ENCODE measurements around the gene LGALS9C. TPM values are rescaled to one million over a fixed set of nuclear protein-coding genes. Genes with fewer than 3 reads are reported as not detected.
"Not testable (repeated sequence)": the region's sequence is repeated elsewhere in the genome, so short reads cannot be mapped to it uniquely, and the experiment has no call there.

The LGALS9C gene
- total RNA-seq, result not detected
- not detected for polyA plus RNA-seq

GRCh38 chr17:18476508-18477308 is at the start of gene LGALS9C:
Gene LGALS9C (plus strand): TSS chr17:18476789. CDS start chr17:18476855, 66 bp downstream.
- CTCF ChIA-PET; H3K27me3 Mint-ChIP-seq; H3K36me3 ChIP-seq (ENCODE audit: insufficient read depth, low read length); POLR2A ChIA-PET; H3K9me3 ChIP-seq (ENCODE audit: low read length); H3K27ac ChIP-seq (ENCODE audit: low read depth, low read length); H3K9me3 Mint-ChIP-seq; H3K27me3 ChIP-seq (ENCODE audit: insufficient read depth, low read length, poor library complexity, severe bottlenecking); H3K36me3 Mint-ChIP-seq; H3K4me1 ChIP-seq (ENCODE audit: insufficient read depth, low read length); H3K4me3 ChIP-seq (ENCODE audit: low read length): not testable (repeated sequence)
- peaks cover 0 to 14% (median 12%) of the 10 kb centered on the region in 3 donors for H3K4me1 Mint-ChIP-seq
- H3K27ac Mint-ChIP-seq, result peak within 1 kb of the TSS in 5 of 8 donors; percentile 23 to 90 (median 80)
- H3K4me3 Mint-ChIP-seq, result peak within 1 kb of the TSS in 4 of 7 donors; percentile 66 to 83 (median 70)
- peak in 2 of 5 donors; percentile 8 to 53 for DNase-seq

GRCh38 chr17:18432206-18432605 is 44.4 kb upstream of the LGALS9C start:
- H3K4me3 Mint-ChIP-seq; DNase-seq; H3K4me1 ChIP-seq (ENCODE audit: insufficient read depth, low read length); H3K36me3 Mint-ChIP-seq; CTCF ChIA-PET; H3K9me3 Mint-ChIP-seq; H3K27me3 Mint-ChIP-seq; H3K27ac Mint-ChIP-seq; H3K4me3 ChIP-seq (ENCODE audit: low read length); H3K9me3 ChIP-seq (ENCODE audit: low read length); H3K27me3 ChIP-seq (ENCODE audit: insufficient read depth, low read length, poor library complexity, severe bottlenecking); POLR2A ChIA-PET; H3K4me1 Mint-ChIP-seq; H3K36me3 ChIP-seq (ENCODE audit: insufficient read depth, low read length); H3K27ac ChIP-seq (ENCODE audit: low read depth, low read length): not testable (repeated sequence)

- H3K4me1 ChIP-seq (ENCODE audit: insufficient read depth, low read length); H3K4me1 Mint-ChIP-seq; H3K27me3 ChIP-seq (ENCODE audit: insufficient read depth, low read length, poor library complexity, severe bottlenecking); H3K27me3 Mint-ChIP-seq; H3K36me3 ChIP-seq (ENCODE audit: insufficient read depth, low read length); POLR2A ChIA-PET; CTCF ChIA-PET; H3K4me3 ChIP-seq (ENCODE audit: low read length); H3K27ac ChIP-seq (ENCODE audit: low read depth, low read length); H3K27ac Mint-ChIP-seq; H3K36me3 Mint-ChIP-seq; DNase-seq; H3K9me3 ChIP-seq (ENCODE audit: low read length); H3K4me3 Mint-ChIP-seq; H3K9me3 Mint-ChIP-seq: not testable (repeated sequence)
Measured at GRCh38 chr17:18439465-18439870, 37.1 kb upstream of the LGALS9C start.

GRCh38 chr17:18442093-18442492 is 34.5 kb upstream of the LGALS9C start:
- H3K27ac Mint-ChIP-seq; H3K36me3 Mint-ChIP-seq; H3K27me3 Mint-ChIP-seq; POLR2A ChIA-PET; H3K4me3 ChIP-seq (ENCODE audit: low read length); H3K9me3 ChIP-seq (ENCODE audit: low read length); CTCF ChIA-PET; H3K27me3 ChIP-seq (ENCODE audit: insufficient read depth, low read length, poor library complexity, severe bottlenecking); H3K27ac ChIP-seq (ENCODE audit: low read depth, low read length); H3K4me1 Mint-ChIP-seq; H3K4me1 ChIP-seq (ENCODE audit: insufficient read depth, low read length); H3K4me3 Mint-ChIP-seq; H3K9me3 Mint-ChIP-seq; H3K36me3 ChIP-seq (ENCODE audit: insufficient read depth, low read length): not testable (repeated sequence)
- DNase-seq, result peak in 3 of 5 donors; percentile 11 to 54 (median 17)

- H3K27me3 ChIP-seq (ENCODE audit: insufficient read depth, low read length, poor library complexity, severe bottlenecking); CTCF ChIA-PET; DNase-seq; H3K4me1 Mint-ChIP-seq; H3K36me3 ChIP-seq (ENCODE audit: insufficient read depth, low read length); H3K4me3 ChIP-seq (ENCODE audit: low read length); H3K27ac ChIP-seq (ENCODE audit: low read depth, low read length); H3K27me3 Mint-ChIP-seq; H3K4me3 Mint-ChIP-seq; H3K9me3 Mint-ChIP-seq; POLR2A ChIA-PET; H3K27ac Mint-ChIP-seq; H3K9me3 ChIP-seq (ENCODE audit: low read length); H3K36me3 Mint-ChIP-seq; H3K4me1 ChIP-seq (ENCODE audit: insufficient read depth, low read length): not testable (repeated sequence)
Measured at GRCh38 chr17:18442532-18442931, 34.1 kb upstream of the LGALS9C start.

GRCh38 chr17:18447476-18448205 is 28.9 kb upstream of the LGALS9C start:
- H3K36me3 Mint-ChIP-seq; H3K4me3 ChIP-seq (ENCODE audit: low read length); H3K27ac Mint-ChIP-seq; H3K27ac ChIP-seq (ENCODE audit: low read depth, low read length); H3K9me3 Mint-ChIP-seq; H3K9me3 ChIP-seq (ENCODE audit: low read length); H3K4me3 Mint-ChIP-seq; CTCF ChIA-PET; H3K36me3 ChIP-seq (ENCODE audit: insufficient read depth, low read length); H3K4me1 ChIP-seq (ENCODE audit: insufficient read depth, low read length); POLR2A ChIA-PET; H3K27me3 ChIP-seq (ENCODE audit: insufficient read depth, low read length, poor library complexity, severe bottlenecking); DNase-seq; H3K27me3 Mint-ChIP-seq; H3K4me1 Mint-ChIP-seq: not testable (repeated sequence)

- H3K4me1 ChIP-seq (ENCODE audit: insufficient read depth, low read length); H3K4me3 Mint-ChIP-seq; H3K27ac Mint-ChIP-seq; H3K36me3 Mint-ChIP-seq; H3K9me3 Mint-ChIP-seq; H3K27me3 Mint-ChIP-seq; H3K4me3 ChIP-seq (ENCODE audit: low read length); H3K27me3 ChIP-seq (ENCODE audit: insufficient read depth, low read length, poor library complexity, severe bottlenecking); DNase-seq; H3K9me3 ChIP-seq (ENCODE audit: low read length); H3K36me3 ChIP-seq (ENCODE audit: insufficient read depth, low read length); POLR2A ChIA-PET; CTCF ChIA-PET; H3K27ac ChIP-seq (ENCODE audit: low read depth, low read length); H3K4me1 Mint-ChIP-seq: not testable (repeated sequence)
Measured at GRCh38 chr17:18448311-18448710, 28.3 kb upstream of the LGALS9C start.

- H3K4me1 Mint-ChIP-seq; H3K36me3 ChIP-seq (ENCODE audit: insufficient read depth, low read length); H3K27ac Mint-ChIP-seq; DNase-seq; H3K9me3 ChIP-seq (ENCODE audit: low read length); H3K9me3 Mint-ChIP-seq; POLR2A ChIA-PET; H3K4me3 ChIP-seq (ENCODE audit: low read length); H3K27me3 Mint-ChIP-seq; H3K27me3 ChIP-seq (ENCODE audit: insufficient read depth, low read length, poor library complexity, severe bottlenecking); H3K4me3 Mint-ChIP-seq; CTCF ChIA-PET; H3K4me1 ChIP-seq (ENCODE audit: insufficient read depth, low read length); H3K36me3 Mint-ChIP-seq; H3K27ac ChIP-seq (ENCODE audit: low read depth, low read length): not testable (repeated sequence)
Measured at GRCh38 chr17:18449833-18450232, 26.8 kb upstream of the LGALS9C start.
